HepG2 (cell line): ENCODE results near the gene DIAPH1.

Experiments used
- ASH2L ChIP-seq: fragments of 300-600, 200-600 bp; sonication (generic); IDR thresholded peaks from 2 replicates; pipeline ENCODE4 v1.7.0; 2017; ENCODE audit warnings: low read depth, mild to moderate bottlenecking, moderate library complexity, mixed read lengths, low read length; ENCODE audit not compliant: insufficient read length
- CBFB ChIP-seq: sonication (generic); formaldehyde crosslinking; IDR thresholded peaks from 2 replicates; pipeline ENCODE4 v1.4.0; 2020; ENCODE audit warnings: missing genetic modification reagents
- EP300 ChIP-seq, 3 experiments: sonication (generic) in 1 of 3; formaldehyde crosslinking in 1 of 3; IDR thresholded peaks; 2 replicates each; pipeline versions ENCODE4 v1.5.1 to v1.6.1; 2011 to 2020; ENCODE audit warnings: low read depth in 2 of 3, low read length in 2 of 3, borderline replicate concordance in 1 of 3, improper control_type of control experiment in 1 of 3, mild to moderate bottlenecking in 1 of 3, missing genetic modification reagents in 1 of 3, moderate library complexity in 1 of 3
- HNRNPLL ChIP-seq: fragments of 200-400 bp; formaldehyde crosslinking; IDR thresholded peaks from 2 replicates; pipeline ENCODE4 v1.6.1; 2017; ENCODE audit warnings: mild to moderate bottlenecking, low read depth, low read length; ENCODE audit not compliant: poor library complexity, severe bottlenecking
- KMT2A ChIP-seq: sonication (generic); formaldehyde crosslinking; IDR thresholded peaks from 2 replicates; pipeline ENCODE4 v1.4.0; 2020; ENCODE audit warnings: missing genetic modification reagents
- MXI1 ChIP-seq: IDR thresholded peaks from 3 replicates; pipeline ENCODE4 v1.6.1; 2012; ENCODE audit warnings: low read depth, low read length, inconsistent platforms, borderline replicate concordance
- POLR2A ChIP-seq, 2 experiments: IDR thresholded peaks; 2 replicates each; pipeline ENCODE4 v1.6.1; 2011; ENCODE audit warnings: low read depth in 2 of 2, low read length in 2 of 2, mild to moderate bottlenecking in 1 of 2, moderate library complexity in 1 of 2; ENCODE audit not compliant: insufficient read depth in 1 of 2
- SKIL ChIP-seq: sonication (generic); formaldehyde crosslinking; IDR thresholded peaks from 2 replicates; pipeline ENCODE4 v1.8.0; 2022; ENCODE audit warnings: missing genetic modification reagents, mild to moderate bottlenecking, moderate library complexity, borderline replicate concordance
- SRY ChIP-seq: sonication (generic); formaldehyde crosslinking; IDR thresholded peaks from 2 replicates; pipeline ENCODE4 v1.8.0; 2022; ENCODE audit warnings: mild to moderate bottlenecking, missing genetic modification reagents
- ZNF232 ChIP-seq: sonication (generic); formaldehyde crosslinking; IDR thresholded peaks from 2 replicates; pipeline ENCODE4 v1.4.0; 2020; ENCODE audit warnings: missing genetic modification reagents, borderline replicate concordance
- ZNF704 ChIP-seq: sonication (generic); formaldehyde crosslinking; IDR thresholded peaks from 2 replicates; pipeline ENCODE4 v1.8.1; 2023; ENCODE audit warnings: mild to moderate bottlenecking, inconsistent platforms, moderate library complexity, missing genetic modification reagents, borderline replicate concordance
- TF ChIP-seq, protein P1 (sequence below): sonication (generic); formaldehyde crosslinking; IDR thresholded peaks from 2 replicates; pipeline ENCODE4 v1.5.0; 2020; ENCODE audit warnings: mild to moderate bottlenecking, missing genetic modification reagents, moderate library complexity

DNA sequence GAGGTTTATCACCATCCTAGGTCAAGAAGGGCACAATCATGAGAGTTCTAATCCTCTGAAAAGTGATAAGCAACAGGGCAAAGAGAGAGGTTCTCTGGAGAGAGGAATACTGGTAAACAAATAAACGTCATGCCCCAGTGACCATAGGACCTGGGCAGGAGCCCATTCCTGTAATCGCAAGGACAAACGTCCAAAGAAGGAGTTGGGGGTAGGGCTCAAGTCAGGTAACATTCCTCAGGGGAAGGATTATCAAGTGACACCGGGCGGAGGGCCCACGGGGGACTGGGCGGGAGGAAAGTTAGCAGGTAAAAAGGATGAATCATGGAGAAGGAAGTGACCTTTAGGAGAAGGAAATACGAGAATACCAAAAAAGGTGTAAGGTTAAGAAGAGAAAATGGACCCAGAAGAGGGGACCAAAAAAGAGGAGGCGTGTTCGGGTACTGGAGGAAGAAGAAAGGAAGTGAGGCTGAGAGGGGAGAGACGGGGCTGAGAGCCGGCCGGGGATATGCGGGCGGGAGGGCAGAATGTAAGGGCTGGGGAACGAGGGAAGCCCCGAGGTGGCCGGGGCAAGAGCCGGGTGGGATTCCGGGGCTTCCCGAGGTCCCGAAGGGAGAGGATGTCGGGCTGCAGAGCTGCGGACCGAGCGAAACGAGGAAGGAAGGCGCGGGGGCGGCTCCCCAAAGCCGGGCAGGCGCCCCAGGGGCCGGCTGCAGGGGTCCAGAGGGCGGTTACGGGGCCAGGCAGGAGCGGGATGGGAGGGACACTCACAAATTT lies 583 bp downstream of the DIAPH1 start:
- TF ChIP-seq ZNF232 (CRISPR knock-in tag), result no peak
- TF ChIP-seq, protein P1, sequence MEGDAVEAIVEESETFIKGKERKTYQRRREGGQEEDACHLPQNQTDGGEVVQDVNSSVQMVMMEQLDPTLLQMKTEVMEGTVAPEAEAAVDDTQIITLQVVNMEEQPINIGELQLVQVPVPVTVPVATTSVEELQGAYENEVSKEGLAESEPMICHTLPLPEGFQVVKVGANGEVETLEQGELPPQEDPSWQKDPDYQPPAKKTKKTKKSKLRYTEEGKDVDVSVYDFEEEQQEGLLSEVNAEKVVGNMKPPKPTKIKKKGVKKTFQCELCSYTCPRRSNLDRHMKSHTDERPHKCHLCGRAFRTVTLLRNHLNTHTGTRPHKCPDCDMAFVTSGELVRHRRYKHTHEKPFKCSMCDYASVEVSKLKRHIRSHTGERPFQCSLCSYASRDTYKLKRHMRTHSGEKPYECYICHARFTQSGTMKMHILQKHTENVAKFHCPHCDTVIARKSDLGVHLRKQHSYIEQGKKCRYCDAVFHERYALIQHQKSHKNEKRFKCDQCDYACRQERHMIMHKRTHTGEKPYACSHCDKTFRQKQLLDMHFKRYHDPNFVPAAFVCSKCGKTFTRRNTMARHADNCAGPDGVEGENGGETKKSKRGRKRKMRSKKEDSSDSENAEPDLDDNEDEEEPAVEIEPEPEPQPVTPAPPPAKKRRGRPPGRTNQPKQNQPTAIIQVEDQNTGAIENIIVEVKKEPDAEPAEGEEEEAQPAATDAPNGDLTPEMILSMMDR (CRISPR knock-in tag), result no peak
- TF ChIP-seq SRY (CRISPR knock-in tag), result no peak
- no peak for TF ChIP-seq SKIL (CRISPR knock-in tag)
- no peak for TF ChIP-seq ZNF704 (CRISPR knock-in tag)
- TF ChIP-seq MXI1, result no peak
- no peak for TF ChIP-seq ASH2L
- TF ChIP-seq POLR2A (IDR thresholded peaks at IDR 0.05; ENCODE audit: insufficient read depth in 1 of 2, low read depth in 2 of 2, low read length in 2 of 2), result 0 out of 4 replicates have a peak, but pooled peaks of 1 of the 2 experiments have one; percentile 33
- no peak for TF ChIP-seq HNRNPLL
- no peak for TF ChIP-seq EP300 (IDR thresholded peaks at IDR 0.05; ENCODE audit: low read depth in 2 of 2, low read length in 2 of 2)
- no peak for TF ChIP-seq EP300 (CRISPR knock-in tag; IDR thresholded peaks at IDR 0.05; ENCODE audit: borderline replicate concordance)
- no peak for TF ChIP-seq CBFB
- TF ChIP-seq KMT2A (CRISPR knock-in tag), result peak; percentile 73; the same call in 1 of the 2 replicates
